HCT116 (cell line): ENCODE results near the gene SLC7A5. TPM values are rescaled to one million over a fixed set of nuclear protein-coding genes. Genes with fewer than 3 reads are reported as not detected.
"Not testable (repeated sequence)": the region's sequence is repeated elsewhere in the genome, so short reads cannot be mapped to it uniquely, and the experiment has no call there.

Experiments used
- ATAC-seq: fragments of 200-7000 bp; cut with Tn5 transposase; 2 replicates; pipeline ENCODE4 v1.9.1; 2020; ENCODE audit warnings: mild to moderate bottlenecking, moderate library complexity
- BruUV-seq: library from RNA; stranded (reverse); fragments of 400-500 nt; replicated peaks from 2 replicates; lab custom pipeline; 2021; lab: Mats Ljungman, UMichigan
- CTCF ChIA-PET: fragments of 300-600 bp; sonication (Branson Sonifier 250); formaldehyde crosslinking; loops from one replicate; lab custom pipeline; 2021; ENCODE audit warnings: antibody characterized with exemption; lab: Charles Lee
- POLR2A ChIA-PET: fragments of 300-600, 350-600 bp; sonication (Branson Sonifier 250); formaldehyde crosslinking; loops from one replicate; lab custom pipeline; 2021; ENCODE audit warnings: antibody characterized with exemption; lab: Charles Lee
- RAD21 ChIA-PET, 2 experiments: fragments of 300-600 bp; sonication (Branson Sonifier 250); formaldehyde crosslinking; loops; one replicate each; lab custom pipeline; 2023; ENCODE audit warnings: low total read pairs in 2 of 2; ENCODE audit not compliant: uncharacterized antibody in 2 of 2, unreplicated experiment in 2 of 2, low non-redundant PET in 1 of 2; lab: Charles Lee
- DNase-seq: peaks from one replicate; pipeline ENCODE4 v3.0.0-alpha.2; 2010; ENCODE audit warnings: low read depth, low spot score
- H2AFZ ChIP-seq: fragments of 200-600 bp; shearing (Covaris generic), sonication (generic); 2 replicates; pipeline ENCODE4 v1.6.1; 2017; ENCODE audit warnings: low read depth, mixed run types, mixed read lengths, antibody characterized with exemption, low read length; ENCODE audit not compliant: poor library complexity, severe bottlenecking
- H3K27ac ChIP-seq: 2 replicates; pipeline ENCODE4 v1.5.1; 2012; ENCODE audit warnings: low read depth, low read length
- H3K27me3 ChIP-seq: fragments of 200-600 bp; sonication (generic); 2 replicates; pipeline ENCODE4 v1.6.1; 2016; ENCODE audit warnings: mixed run types, low read length, mixed read lengths; ENCODE audit not compliant: insufficient read depth
- H3K36me3 ChIP-seq, 2 experiments: fragments of 200-500 bp in 1 of 2; fragments of 200-600 bp in 1 of 2; sonication (Bioruptor generic) in 1 of 2; sonication (generic) in 1 of 2; 2 replicates each; pipeline versions ENCODE4 v1.5.1 to v1.6.1; 2014 to 2016; ENCODE audit warnings: low read length in 2 of 2, inconsistent platforms in 1 of 2, mixed read lengths in 1 of 2, mixed run types in 1 of 2; ENCODE audit not compliant: insufficient read depth in 2 of 2, control insufficient read depth in 1 of 2
- H3K4me1 ChIP-seq, 2 experiments: fragments of 200-600 bp in 1 of 2; sonication (generic) in 1 of 2; 2 replicates each; pipeline versions ENCODE4 v1.5.1 to v1.6.1; 2012 to 2017; ENCODE audit warnings: low read length in 2 of 2, inconsistent platforms in 1 of 2, mild to moderate bottlenecking in 1 of 2, mixed read lengths in 1 of 2, mixed run types in 1 of 2, moderate library complexity in 1 of 2; ENCODE audit not compliant: insufficient read depth in 2 of 2, control insufficient read depth in 1 of 2
- H3K4me2 ChIP-seq: fragments of 200-600 bp; sonication (generic); 2 replicates; pipeline ENCODE4 v1.6.1; 2017; ENCODE audit warnings: mixed run types, low read length, mixed read lengths
- H3K4me3 ChIP-seq, 2 experiments: fragments of 200-600 bp in 1 of 2; sonication (generic) in 1 of 2; replicated peaks in 1 of 2; 2 replicates each; pipeline ENCODE4 v1.5.1; 2011 to 2016; ENCODE audit warnings: low read length in 2 of 2, control low read depth in 1 of 2, low read depth in 1 of 2, mild to moderate bottlenecking in 1 of 2, mixed read lengths in 1 of 2, mixed run types in 1 of 2
- H3K79me2 ChIP-seq: fragments of 200-600 bp; sonication (generic); 2 replicates; pipeline ENCODE4 v1.6.1; 2017; ENCODE audit warnings: mild to moderate bottlenecking, mixed run types, low read length, moderate library complexity, mixed read lengths; ENCODE audit not compliant: insufficient read depth
- H3K9ac ChIP-seq: fragments of 200-600 bp; sonication (generic); 2 replicates; pipeline ENCODE4 v1.6.1; 2016; ENCODE audit warnings: low read length, mixed read lengths
- H3K9me2 ChIP-seq: fragments of 200-600 bp; sonication (generic), shearing (Covaris generic); 2 replicates; pipeline ENCODE4 v1.6.1; 2017; ENCODE audit warnings: mixed run types, mild to moderate bottlenecking, moderate library complexity; ENCODE audit not compliant: insufficient read depth
- H3K9me3 ChIP-seq, 2 experiments: fragments of 200-500 bp in 1 of 2; fragments of 200-600 bp in 1 of 2; sonication (Bioruptor generic) in 1 of 2; sonication (generic) in 1 of 2; 2 replicates each; pipeline ENCODE4 v1.6.1; 2014 to 2017; ENCODE audit warnings: low read length in 2 of 2, mixed read lengths in 2 of 2, inconsistent platforms in 1 of 2, low read depth in 1 of 2, mild to moderate bottlenecking in 1 of 2, mixed run types in 1 of 2, moderate library complexity in 1 of 2; ENCODE audit not compliant: control insufficient read depth in 1 of 2, insufficient read depth in 1 of 2
- H4K20me1 ChIP-seq: fragments of 200-600 bp; sonication (generic), shearing (Covaris generic); 2 replicates; pipeline ENCODE4 v1.6.1; 2017; ENCODE audit warnings: mixed run types, mild to moderate bottlenecking, moderate library complexity; ENCODE audit not compliant: insufficient read depth
- intact Hi-C: fragments of 100-400 bp; cut with micrococcal nuclease; formaldehyde crosslinking; loops from 2 replicates; pipeline ENCODE4 v1.10.0; 2022
- total RNA-seq: library from RNA; stranded (reverse); gene quantifications from one replicate; pipeline ENCODE4 v1.2.1, GENCODE V29; 2021; ENCODE audit not compliant: unreplicated experiment

SLC7A5 gene
- total RNA-seq, 1 experiment from 2014 or later: 482 TPM

GRCh38 chr16:87905521-87905920, 36.2 kb upstream of the SLC7A5 start:
- BruUV-seq, CTCF ChIA-PET, H3K9me2 ChIP-seq: not testable (repeated sequence)

GRCh38 chr16:87904963-87905362, 35.7 kb upstream of the SLC7A5 start:
- intact Hi-C loops, RAD21 ChIA-PET, H3K9ac ChIP-seq, BruUV-seq, DNase-seq, H3K4me1 ChIP-seq, H3K9me2 ChIP-seq, H3K4me2 ChIP-seq, H4K20me1 ChIP-seq, H3K79me2 ChIP-seq, H3K9me3 ChIP-seq, ATAC-seq, H3K27me3 ChIP-seq, H3K27ac ChIP-seq, H3K36me3 ChIP-seq, H3K4me3 ChIP-seq, H2AFZ ChIP-seq: not testable (repeated sequence)
- ChIA-PET POLR2A (interaction anchor here (1.0 kb wide), 1 partner anchor 33 kb away, joined by 3 read pairs; no protein-coding TSS in a partner anchor), CTCF (interaction anchor here (1.0 kb wide), 1 partner anchor 45 kb away, joined by 4 read pairs; no protein-coding TSS in a partner anchor)

More at GRCh38 chr16:87905521-87905920, 36.2 kb upstream of the SLC7A5 start:
- intact Hi-C loops, H3K27me3 ChIP-seq, H3K4me2 ChIP-seq, DNase-seq, H3K27ac ChIP-seq, H3K79me2 ChIP-seq, H4K20me1 ChIP-seq, RAD21 ChIA-PET, ATAC-seq, H2AFZ ChIP-seq, H3K4me3 ChIP-seq, H3K4me1 ChIP-seq, H3K9me3 ChIP-seq, H3K36me3 ChIP-seq, H3K9ac ChIP-seq: not testable (repeated sequence)
- POLR2A ChIA-PET: interaction anchor here (1.0 kb wide), 1 partner anchor 34 kb away, joined by 3 read pairs; no protein-coding TSS in a partner anchor

GRCh38 chr16:87900489-87900888, 31.2 kb upstream of the SLC7A5 start:
- H3K27ac ChIP-seq, POLR2A ChIA-PET, BruUV-seq, ATAC-seq, H3K36me3 ChIP-seq, H3K9ac ChIP-seq, H3K4me2 ChIP-seq, H3K4me3 ChIP-seq, DNase-seq, H3K79me2 ChIP-seq, H3K9me2 ChIP-seq, intact Hi-C loops, H2AFZ ChIP-seq, H3K9me3 ChIP-seq, H3K27me3 ChIP-seq, H3K4me1 ChIP-seq, CTCF ChIA-PET, RAD21 ChIA-PET, H4K20me1 ChIP-seq: not testable (repeated sequence)
